PC-9 (cell line): ENCODE measurements around the gene SMIM7. TPM values are rescaled to one million over a fixed set of nuclear protein-coding genes. Genes with fewer than 3 reads are reported as not detected.

ENCODE experiments used
- BruUV-seq: library from RNA; stranded (reverse); fragments of 400-500 nt; replicated peaks from 2 replicates; lab custom pipeline; 2021; lab: Mats Ljungman, UMichigan
- CTCF ChIA-PET: fragments of 300-600 bp; sonication (Branson Sonifier 250); formaldehyde crosslinking; loops from one replicate; lab custom pipeline; 2022; ENCODE audit warnings: antibody characterized with exemption; lab: Charles Lee
- POLR2A ChIA-PET: fragments of 300-600 bp; sonication (Branson Sonifier 250); formaldehyde crosslinking; loops from one replicate; lab custom pipeline; 2022; ENCODE audit warnings: antibody characterized with exemption; ENCODE audit not compliant: unreplicated experiment; lab: Charles Lee
- DNase-seq, 2 experiments: peaks; one replicate each; pipeline versions ENCODE4 v3.0.0 to v3.0.0-alpha.2; 2015 to 2022; ENCODE audit warnings: mixed read lengths in 1 of 2
- H2AFZ ChIP-seq: fragments of 200-600 bp; sonication (generic); 2 replicates; pipeline ENCODE4 v1.8.1; 2017; ENCODE audit warnings: antibody characterized with exemption
- H3F3A ChIP-seq: fragments of 200-600 bp; sonication (generic); 2 replicates; pipeline ENCODE4 v1.8.1; 2017; ENCODE audit warnings: antibody characterized with exemption, mild to moderate bottlenecking, low read depth; ENCODE audit not compliant: insufficient read depth
- H3K27ac ChIP-seq: fragments of 200-600 bp; sonication (generic); 2 replicates; pipeline ENCODE4 v1.6.1; 2016; ENCODE audit warnings: mixed run types
- H3K27me3 ChIP-seq: fragments of 200-600 bp; sonication (generic); 2 replicates; pipeline ENCODE4 v1.6.1; 2016; ENCODE audit warnings: low read depth, mixed run types; ENCODE audit not compliant: insufficient read depth
- H3K36me3 ChIP-seq: fragments of 200-600 bp; sonication (generic); 2 replicates; pipeline ENCODE4 v1.6.1; 2016; ENCODE audit warnings: low read depth, mixed run types
- H3K4me1 ChIP-seq: fragments of 200-600 bp; sonication (generic); replicated peaks from 2 replicates; pipeline ENCODE4 v1.6.1; 2016; ENCODE audit warnings: mixed run types; ENCODE audit not compliant: insufficient read depth
- H3K4me2 ChIP-seq: fragments of 200-600 bp; sonication (generic); 2 replicates; pipeline ENCODE4 v1.6.1; 2017; ENCODE audit warnings: mixed run types
- H3K4me3 ChIP-seq: fragments of 200-600 bp; sonication (generic); 2 replicates; pipeline ENCODE4 v1.6.1; 2016; ENCODE audit warnings: mixed run types
- H3K79me2 ChIP-seq: fragments of 200-600 bp; sonication (generic); 2 replicates; pipeline ENCODE4 v1.6.1; 2017; ENCODE audit warnings: low read depth, mixed run types
- H3K9me2 ChIP-seq: fragments of 200-600 bp; sonication (generic); 2 replicates; pipeline ENCODE4 v1.8.1; 2017; ENCODE audit warnings: mild to moderate bottlenecking; ENCODE audit not compliant: insufficient read depth
- H3K9me3 ChIP-seq: fragments of 200-600 bp; sonication (generic); 2 replicates; pipeline ENCODE4 v1.8.1; 2016; ENCODE audit warnings: low read depth; ENCODE audit not compliant: insufficient read depth
- H4K20me1 ChIP-seq: fragments of 200-600 bp; sonication (generic); 2 replicates; pipeline ENCODE4 v1.8.1; 2017; ENCODE audit not compliant: insufficient read depth
- EZH2 ChIP-seq: fragments of 200-600 bp; sonication (generic); IDR thresholded peaks from 2 replicates; pipeline ENCODE4 v1.8.0; 2017; ENCODE audit warnings: antibody characterized with exemption, low read depth
- intact Hi-C: fragments of 100-400 bp; cut with micrococcal nuclease; formaldehyde crosslinking; loops from one replicate; pipeline ENCODE4 v1.10.0; 2022; ENCODE audit not compliant: unreplicated experiment
- total RNA-seq: library from RNA; stranded (reverse); gene quantifications from 2 replicates; pipeline ENCODE4 v1.2.3, GENCODE V29; 2021
- TF ChIP-seq, protein P1 (sequence below): fragments of 200-600 bp; sonication (generic); conservative IDR thresholded peaks from 2 replicates; pipeline ENCODE4 v1.6.1; 2017; ENCODE audit warnings: mixed run types, antibody characterized with exemption, mild to moderate bottlenecking, moderate library complexity

SMIM7 gene
- total RNA-seq, 1 experiment from 2014 or later = 72.9 TPM

DNA sequence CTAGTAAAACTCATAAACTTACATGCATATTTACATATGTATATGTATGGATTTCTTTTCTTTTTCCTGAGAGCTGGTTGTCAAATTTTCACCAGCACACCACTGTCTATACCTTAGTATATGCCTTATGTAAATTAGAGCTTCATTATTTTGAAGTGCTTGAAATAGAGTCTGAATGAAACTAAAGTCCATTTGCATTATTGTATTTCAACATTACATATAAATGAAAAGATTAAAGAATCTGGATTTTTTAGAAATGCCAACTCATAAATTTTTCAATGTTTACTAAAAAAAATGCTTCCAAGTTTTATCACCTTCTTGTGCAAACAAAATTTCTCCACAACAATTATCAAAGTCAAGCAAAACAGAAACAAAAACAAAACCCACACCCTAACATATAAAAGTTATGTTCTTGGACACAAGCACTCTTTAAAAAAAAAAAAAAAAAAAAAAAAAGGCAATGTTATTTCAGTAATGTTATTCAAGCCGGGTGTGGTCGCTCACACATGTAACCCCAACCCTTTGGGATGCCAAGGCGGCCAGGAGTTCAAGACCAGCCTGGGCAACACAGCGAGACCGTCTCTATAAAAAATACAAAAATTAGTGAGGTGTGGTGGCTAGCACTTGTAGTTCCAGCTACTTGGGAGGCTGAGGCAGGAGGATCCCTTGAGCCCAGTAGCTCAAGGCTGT, 50.3 kb downstream of the SMIM7 start:
- Histone ChIP-seq H3K9me3 (no peaks in the 10 kb centered on the region), H3K4me3 (no peak overlapping the region), H2AFZ (no peak overlapping the region), H3K9me2 (no peaks in the 10 kb centered on the region), H3K27me3 (no peaks in the 10 kb centered on the region), H4K20me1 (peaks cover 95% of the 10 kb centered on the region), H3K79me2 (peaks cover 98% of the 10 kb centered on the region), H3F3A (peaks cover 23% of the 10 kb centered on the region), H3K4me2 (no peak overlapping the region), H3K4me1 (peaks cover under 1% of the 10 kb centered on the region), H3K36me3 (no peaks in the 10 kb centered on the region), H3K27ac (no peak overlapping the region)
- intact Hi-C loops = no loop called here
- ChIA-PET POLR2A (interaction anchor here (0.5 kb wide), 1 partner anchor 63 kb away, joined by 4 read pairs; no protein-coding TSS in a partner anchor), CTCF (interaction anchor here (0.7 kb wide), 1 partner anchor 215 kb away, joined by 5 read pairs; no protein-coding TSS in a partner anchor)
- DNase-seq = no peak
- TF ChIP-seq, protein P1, sequence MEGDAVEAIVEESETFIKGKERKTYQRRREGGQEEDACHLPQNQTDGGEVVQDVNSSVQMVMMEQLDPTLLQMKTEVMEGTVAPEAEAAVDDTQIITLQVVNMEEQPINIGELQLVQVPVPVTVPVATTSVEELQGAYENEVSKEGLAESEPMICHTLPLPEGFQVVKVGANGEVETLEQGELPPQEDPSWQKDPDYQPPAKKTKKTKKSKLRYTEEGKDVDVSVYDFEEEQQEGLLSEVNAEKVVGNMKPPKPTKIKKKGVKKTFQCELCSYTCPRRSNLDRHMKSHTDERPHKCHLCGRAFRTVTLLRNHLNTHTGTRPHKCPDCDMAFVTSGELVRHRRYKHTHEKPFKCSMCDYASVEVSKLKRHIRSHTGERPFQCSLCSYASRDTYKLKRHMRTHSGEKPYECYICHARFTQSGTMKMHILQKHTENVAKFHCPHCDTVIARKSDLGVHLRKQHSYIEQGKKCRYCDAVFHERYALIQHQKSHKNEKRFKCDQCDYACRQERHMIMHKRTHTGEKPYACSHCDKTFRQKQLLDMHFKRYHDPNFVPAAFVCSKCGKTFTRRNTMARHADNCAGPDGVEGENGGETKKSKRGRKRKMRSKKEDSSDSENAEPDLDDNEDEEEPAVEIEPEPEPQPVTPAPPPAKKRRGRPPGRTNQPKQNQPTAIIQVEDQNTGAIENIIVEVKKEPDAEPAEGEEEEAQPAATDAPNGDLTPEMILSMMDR = no peak
- TF ChIP-seq EZH2 = no peak
- BruUV-seq = no TSS peak

DNA sequence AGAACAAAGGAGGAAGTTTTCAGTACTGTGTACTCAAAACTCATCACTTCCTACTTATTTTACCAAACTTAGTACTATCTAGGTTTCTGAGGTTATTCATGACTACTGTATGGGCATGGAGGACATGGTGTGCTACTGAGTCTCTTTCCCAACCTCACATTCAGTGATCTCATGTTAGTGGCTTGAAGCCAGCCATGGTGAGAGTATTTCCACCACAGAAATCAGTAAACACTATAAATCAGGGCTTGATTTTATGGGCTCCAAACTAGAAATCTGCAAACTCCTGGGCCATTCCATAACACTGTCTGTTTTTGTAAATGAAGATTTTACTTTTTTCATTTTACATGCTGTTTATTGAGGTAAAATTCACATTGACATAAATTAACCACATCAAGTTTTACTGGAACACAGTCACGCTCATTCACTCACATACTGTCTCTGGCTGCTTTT, 51.6 kb downstream of the SMIM7 start:
- Histone ChIP-seq H4K20me1 (peaks cover 95% of the 10 kb centered on the region), H3K9me3 (no peaks in the 10 kb centered on the region), H3F3A (peaks cover 23% of the 10 kb centered on the region), H3K4me1 (no peaks in the 10 kb centered on the region), H3K36me3 (no peaks in the 10 kb centered on the region), H3K4me2 (no peak overlapping the region), H3K27ac (no peak overlapping the region), H3K79me2 (peaks cover 96% of the 10 kb centered on the region), H3K4me3 (no peak overlapping the region), H2AFZ (no peak overlapping the region), H3K9me2 (no peaks in the 10 kb centered on the region), H3K27me3 (no peaks in the 10 kb centered on the region)
- TF ChIP-seq, protein P1 = no peak
- no peak for TF ChIP-seq EZH2
- ChIA-PET CTCF (no interaction called here), POLR2A (no interaction called here)
- no TSS peak for BruUV-seq
- no peak for DNase-seq
- intact Hi-C loops = no loop called here

DNA sequence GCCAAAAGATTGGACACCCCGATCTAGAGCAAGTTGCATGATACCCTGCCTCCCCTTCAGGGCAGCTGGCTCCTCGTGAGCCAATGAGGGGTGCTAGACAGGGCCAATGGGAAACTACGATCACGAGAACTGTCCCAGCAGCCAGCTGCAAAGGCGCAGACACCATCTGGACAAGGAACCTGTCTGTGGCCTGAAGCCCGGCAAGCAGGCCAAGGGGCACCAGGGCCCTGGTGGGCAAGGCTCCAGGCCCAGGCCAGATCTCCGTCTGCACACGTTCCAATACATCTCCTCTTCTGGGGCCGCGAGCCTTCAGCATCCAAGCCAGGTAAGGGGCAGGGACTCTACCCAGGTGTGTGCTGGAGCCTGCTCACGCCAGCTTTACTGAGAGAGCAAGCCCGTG, 52.1 kb downstream of the SMIM7 start:
- no TSS peak for BruUV-seq
- TF ChIP-seq EZH2 = no peak
- TF ChIP-seq, protein P1 = no peak
- POLR2A ChIA-PET = no interaction called here
- no peak overlapping the region for H2AFZ ChIP-seq
- CTCF ChIA-PET = no interaction called here
- H3K4me1 ChIP-seq = no peaks in the 10 kb centered on the region
- H3K4me2 ChIP-seq = no peak overlapping the region
- H3K9me2 ChIP-seq = no peaks in the 10 kb centered on the region
- no peak for DNase-seq
- H4K20me1 ChIP-seq = peaks cover 94% of the 10 kb centered on the region
- no peaks in the 10 kb centered on the region for H3K27me3 ChIP-seq
- H3F3A ChIP-seq = peaks cover 20% of the 10 kb centered on the region
- H3K9me3 ChIP-seq = no peaks in the 10 kb centered on the region
- intact Hi-C loops = no loop called here
- no peak overlapping the region for H3K4me3 ChIP-seq
- H3K79me2 ChIP-seq = peaks cover 96% of the 10 kb centered on the region
- H3K36me3 ChIP-seq = no peaks in the 10 kb centered on the region
- H3K27ac ChIP-seq = no peak overlapping the region
